GM21723 (cell line): ENCODE measurements around the gene PDE8B.

Source experiments
- ATAC-seq: cut with Tn5 transposase; IDR thresholded peaks from one replicate; pipeline ENCODE4 v1.9.1; 2021; ENCODE audit warnings: mild to moderate bottlenecking, moderate library complexity; ENCODE audit not compliant: unreplicated experiment

PDE8B gene

DNA sequence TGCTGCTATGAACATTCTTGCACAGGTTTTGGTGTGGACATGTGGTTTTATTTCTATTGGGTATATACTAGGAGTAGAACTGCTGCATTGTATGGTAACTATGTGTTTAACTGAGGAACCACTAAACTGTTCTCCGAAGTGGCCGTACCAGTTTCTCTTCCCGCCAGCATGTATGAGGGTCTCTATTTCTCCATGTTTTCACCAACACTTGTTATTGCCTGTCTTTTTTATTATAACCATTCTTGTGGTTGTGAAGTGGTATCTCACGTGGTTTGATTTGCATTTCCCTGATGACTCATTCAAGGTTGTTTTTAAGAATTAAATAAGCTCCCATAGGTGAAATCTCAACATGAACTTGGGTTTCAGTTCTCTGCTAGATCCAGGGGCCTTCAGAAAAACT, 19.4 kb downstream of the PDE8B start:
- ATAC-seq: no peak

DNA sequence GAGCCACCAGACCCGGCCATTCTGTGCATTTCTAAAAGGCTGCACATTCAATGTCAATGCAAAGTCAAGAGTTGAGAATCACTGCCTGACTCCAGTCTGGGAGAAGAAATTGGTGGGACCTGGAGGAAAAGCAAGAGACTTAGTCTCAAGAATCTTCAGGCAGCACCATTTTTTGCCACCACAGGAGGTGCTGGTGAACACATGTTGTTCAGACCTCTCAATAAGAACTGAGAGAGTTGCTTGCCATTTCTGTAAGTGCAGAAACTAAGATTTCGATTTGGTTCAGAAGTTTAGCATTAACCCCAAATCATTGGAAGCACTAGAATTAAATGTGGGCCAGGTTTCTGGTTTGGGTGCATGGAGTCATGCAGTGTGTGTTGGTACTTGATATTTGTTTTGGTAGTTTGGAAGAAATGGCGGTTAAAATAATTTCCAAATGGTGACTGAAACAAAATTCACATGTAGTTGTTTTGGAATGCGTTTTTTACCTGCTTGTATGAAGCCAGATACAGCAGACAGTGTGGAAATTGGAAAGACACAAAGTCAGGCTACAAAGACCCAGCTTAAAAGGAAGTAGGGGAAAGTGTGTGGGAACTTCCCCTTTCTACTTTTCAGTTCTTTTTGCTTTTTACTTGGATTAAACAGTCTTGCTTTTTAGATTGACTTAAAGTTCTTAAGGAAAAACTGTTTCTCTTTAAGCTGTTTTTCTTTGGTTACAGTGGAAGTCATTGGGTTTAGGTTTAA, 20.4 kb downstream of the PDE8B start:
- ATAC-seq: no peak

DNA sequence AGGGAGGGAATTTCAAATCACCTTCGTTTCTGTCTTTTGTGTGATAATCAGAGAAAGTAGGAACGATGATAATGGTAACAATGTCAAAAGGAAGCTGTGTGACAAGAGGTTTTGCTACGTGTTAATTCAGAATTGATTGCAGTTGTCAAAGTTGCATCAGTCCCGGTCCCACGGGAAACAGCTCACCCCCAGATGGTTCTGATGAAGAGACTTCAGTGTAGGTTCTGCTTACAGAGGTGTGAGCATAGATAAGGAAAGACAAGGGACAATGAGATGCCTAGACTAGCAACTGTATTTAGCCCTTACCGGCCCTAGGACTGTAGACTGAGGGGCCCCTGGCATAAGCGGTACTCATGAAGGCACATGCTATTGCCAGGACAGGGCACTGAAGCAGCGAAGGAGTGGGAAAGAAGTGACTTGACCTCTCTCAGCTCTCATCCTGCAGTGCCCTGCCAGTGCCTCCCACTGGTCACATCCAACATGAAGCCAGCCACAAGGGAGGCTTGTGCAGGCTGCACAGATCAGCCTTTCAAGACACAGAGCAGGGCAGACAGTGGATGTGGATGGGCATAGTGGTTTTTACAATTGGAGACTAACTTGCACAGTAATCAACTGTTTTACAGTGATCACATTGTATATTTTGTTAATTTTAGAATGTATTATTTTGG, 21.1 kb downstream of the PDE8B start:
- ATAC-seq: no peak

DNA sequence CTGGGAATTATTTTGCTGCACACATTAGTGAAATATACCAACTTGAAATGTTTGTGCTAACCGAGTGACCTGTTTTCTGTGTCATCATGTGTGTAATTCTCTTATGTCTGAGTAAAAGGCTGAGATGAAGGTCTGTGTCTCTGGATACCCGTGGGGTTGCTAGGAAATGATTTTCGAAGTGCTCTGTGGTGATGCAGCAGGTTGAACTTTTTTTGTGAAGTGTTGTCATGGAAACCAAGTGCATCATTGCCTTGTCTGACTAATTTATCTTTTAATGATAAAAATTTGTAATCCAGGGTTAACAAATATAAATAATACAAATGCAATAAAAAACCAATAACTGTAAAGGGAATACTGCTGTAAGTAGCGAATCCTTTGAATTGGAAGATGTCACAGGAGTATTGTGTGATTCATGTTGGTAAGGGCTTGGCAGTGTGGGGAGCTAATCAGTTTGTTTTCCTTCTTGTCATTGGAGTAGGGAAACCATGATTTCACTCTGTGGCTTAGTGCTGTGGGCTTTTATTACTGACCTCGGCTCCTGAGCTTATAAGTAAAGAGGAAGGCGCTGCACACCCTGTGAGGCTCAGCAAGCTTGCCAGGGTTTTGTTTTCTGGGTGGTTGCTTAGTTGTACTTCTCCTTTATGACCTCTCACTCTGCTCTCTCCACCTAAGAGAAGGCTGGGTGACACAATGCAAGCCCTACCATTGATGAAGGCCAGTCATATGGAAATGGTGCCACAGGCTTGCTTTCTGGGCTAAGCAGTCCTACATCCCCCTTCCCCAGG, 22.3 kb downstream of the PDE8B start:
- ATAC-seq: no peak

DNA sequence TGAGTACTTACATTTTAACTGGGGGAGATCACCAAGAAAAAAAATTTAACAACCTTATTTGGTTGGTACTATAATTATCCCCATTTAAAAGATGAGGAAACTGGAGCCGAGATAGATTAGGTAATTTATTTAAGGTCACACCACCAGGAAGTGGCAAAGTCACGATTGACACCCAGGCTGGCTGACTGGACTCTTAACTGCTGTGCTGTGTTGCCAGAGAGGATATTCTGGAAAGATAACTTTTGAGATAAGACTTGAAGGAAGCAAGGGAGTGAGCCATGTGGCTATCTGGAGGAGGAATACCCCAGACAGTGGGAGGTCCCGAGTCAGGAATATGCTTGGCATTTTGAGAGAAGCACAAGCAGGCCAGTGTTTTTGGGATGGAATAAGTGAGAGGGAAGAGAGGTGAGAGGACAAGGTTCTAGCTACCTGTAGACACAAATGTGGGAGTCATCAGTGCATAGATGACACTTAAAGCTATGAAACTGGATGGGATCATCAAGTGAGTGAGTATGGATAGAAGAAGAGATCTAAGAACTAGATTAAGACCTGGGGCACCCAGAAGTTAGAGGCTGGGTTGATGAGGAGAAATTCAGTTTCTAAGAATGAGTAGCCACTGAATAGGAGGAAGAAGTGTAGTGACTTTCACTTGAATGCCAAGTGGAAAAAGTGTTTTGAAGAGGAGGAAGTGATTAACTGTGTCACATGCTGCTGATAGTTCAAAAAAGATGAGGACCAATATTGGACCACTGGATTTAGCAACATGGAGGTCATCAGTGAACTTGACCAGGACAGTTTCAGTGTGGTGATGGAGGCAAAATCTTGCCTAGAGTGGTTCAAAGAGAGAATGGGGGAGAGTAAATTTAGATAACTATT, 25.6 kb downstream of the PDE8B start:
- no peak for ATAC-seq

DNA sequence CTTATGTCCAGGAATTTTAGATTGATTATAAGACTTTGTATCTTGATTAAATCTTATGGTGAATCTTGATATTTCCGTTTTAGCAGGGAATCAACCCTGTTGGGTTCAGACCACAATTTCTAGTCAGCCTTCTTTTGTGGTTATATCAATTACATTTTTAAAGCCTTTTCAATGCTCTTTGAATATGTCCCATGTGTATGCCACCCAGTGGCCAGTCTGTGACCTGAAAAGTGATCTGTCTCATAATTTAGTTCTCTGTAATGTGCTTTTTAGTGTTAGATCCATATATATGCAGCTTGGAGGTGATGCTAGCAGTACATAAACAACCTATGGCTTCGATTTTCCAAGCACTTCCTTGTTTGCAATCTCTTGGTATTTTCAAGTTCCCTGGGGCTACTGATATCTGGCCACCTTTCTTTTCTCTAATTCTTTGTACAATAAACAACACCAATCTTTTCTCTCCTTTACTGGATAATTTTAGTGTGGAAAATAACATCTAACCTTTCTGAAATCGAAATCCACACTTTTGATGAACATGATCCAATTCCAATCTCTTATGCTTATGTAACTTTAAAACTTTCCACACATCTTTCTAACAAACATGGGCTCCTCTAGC, 28.8 kb downstream of the PDE8B start:
- ATAC-seq: no peak

DNA sequence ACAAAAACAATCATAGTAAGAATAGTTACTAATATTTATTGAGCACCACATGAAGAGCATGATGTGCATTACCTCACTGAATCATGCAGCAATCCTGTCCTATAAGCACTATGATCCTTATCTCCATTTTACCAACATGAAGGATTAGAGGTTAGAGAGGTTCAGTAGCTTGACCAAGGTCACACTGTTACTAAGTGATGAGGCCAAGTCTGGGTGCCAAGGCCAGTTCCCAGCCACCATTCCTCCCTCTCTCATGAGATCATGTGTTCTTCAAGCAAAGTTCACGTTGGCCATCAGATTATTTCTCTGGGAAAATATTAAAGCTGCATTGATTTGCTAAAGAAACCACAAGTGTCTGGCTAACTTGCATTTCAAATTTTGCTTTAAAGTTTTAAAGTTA, 31.0 kb downstream of the PDE8B start:
- no peak for ATAC-seq

DNA sequence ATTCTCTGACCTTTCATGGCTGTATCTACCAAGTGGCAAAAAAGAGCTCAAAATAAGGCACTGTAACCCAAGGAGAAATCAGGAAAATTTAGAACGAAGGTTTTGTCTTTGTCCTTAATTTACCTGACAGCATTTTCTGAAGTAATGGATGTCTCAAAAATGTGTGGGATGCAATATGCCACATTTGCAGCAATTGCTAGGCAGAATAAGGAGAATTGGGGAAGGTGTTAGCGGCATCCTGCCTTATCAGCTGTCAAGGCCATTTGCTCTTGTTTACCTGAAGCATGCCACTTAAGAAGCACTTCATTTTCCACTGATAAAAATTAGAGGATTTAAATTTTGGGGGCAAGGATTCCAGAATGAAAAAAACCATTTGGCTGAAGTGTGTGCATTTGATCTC, 39.0 kb downstream of the PDE8B start:
- no peak for ATAC-seq

DNA sequence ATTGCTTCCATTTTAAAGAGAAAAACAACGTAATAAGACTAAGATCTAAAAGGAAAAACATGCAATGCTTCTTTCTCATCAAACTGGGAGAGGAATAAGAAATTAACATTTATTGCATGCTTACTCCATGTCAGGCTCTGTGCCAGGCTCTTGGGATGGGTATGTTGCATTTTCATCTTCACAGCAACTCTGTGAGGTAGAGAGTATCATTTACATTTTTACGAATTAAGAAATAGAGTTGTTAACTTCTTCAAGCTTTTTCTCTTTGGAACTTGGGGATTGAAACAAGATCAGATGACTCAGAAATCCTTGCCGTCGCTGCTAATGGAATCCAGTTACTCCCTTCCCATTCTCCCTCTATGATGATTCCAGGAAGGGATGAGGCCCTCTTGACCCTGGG, 39.5 kb downstream of the PDE8B start:
- ATAC-seq: no peak

DNA sequence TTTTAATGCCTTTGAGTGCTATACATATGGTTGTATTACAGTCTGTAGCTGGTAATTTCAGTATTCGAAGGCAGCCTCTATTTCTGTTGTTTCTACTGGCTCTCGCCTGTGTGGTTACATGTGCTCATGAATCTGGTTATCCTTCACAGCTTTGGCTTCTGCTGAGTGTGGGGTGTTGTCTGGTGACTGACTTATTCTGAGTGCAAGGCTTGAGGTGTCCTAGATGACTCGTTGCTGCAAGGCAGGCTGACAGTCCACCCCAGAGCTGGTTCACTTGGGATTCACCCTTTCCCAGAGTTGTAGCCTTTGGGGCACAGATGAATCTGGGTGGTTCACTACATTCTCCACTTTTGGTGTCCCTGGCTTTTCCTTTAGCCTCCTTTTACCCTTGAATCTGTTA, 41.4 kb downstream of the PDE8B start:
- ATAC-seq: no peak

DNA sequence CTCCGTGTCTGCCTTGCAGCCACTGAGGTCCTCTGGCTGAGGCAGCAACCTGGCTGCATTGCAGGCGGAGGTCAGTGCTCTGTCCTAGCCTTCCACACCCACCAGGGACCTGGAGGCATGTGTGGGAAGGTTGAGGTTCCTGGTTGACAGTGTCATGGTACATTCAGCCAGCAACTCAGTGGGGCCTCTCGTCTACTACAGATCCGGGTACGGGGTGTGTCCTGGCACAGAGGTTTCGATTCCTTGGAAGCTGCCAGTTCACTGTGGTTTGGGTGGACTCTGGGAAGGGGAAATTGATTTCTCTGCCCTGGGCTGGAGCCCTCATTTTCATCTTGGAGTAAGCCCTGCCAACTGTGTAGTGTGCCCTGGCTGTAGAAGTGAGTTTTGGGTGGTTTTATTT, 45.1 kb downstream of the PDE8B start:
- no peak for ATAC-seq

DNA sequence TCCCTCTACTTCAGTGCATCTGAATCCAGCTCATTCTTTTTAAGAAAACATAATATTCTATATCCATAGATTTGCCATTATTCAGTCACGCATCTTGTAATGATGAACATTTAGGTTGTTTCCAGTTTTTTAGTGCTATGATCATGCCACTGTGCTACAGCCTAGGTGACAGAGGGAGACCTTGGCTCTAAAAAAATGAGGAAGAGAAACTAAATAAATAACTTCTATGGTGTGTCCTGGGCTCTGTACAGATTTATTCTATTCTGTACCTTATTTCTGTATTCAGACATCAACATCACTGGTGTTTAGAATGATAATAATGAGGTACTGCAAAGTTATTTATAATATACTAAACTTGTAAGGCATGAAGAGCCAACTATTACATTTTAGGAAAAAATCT, 45.9 kb downstream of the PDE8B start:
- no peak for ATAC-seq

DNA sequence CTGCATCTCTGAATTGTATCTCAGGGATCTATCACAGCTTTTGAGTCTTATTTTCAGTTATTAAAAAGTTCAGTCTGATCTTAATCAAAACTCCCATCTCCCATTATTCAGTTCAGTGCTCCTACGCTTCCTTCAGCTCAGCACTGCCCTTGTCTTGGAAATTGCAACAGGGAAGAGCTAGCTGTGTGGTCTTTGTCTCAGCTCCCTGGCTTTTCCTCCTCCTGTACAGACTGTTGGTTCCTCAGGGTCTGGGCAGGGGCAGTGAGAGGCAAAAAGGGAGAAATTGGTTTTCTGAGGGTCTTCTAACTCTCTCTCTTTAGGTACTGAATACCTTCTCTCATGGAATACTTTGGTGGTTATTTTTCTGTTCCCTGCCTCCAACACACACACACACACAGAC, 48.2 kb downstream of the PDE8B start:
- ATAC-seq: no peak

DNA sequence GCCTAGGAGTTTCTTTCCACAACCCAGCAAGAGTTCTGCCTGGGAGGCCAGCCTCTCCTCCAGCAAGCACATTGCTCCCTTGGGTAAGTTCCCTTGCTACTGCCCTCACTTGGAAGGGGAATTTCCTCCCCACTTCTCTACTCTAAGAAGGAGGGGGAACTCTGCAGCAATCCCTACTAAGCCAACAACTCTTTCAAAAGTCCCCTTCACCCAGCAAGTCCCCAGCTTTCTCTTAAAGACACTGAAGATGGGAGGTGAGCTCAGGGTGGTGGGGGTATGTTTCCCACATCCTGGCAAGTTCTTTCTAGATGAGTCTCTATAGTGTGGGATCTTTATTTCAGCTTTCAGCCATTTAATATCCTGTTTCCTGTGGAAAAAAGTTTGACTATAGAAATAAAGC, 49.0 kb downstream of the PDE8B start:
- no peak for ATAC-seq

DNA sequence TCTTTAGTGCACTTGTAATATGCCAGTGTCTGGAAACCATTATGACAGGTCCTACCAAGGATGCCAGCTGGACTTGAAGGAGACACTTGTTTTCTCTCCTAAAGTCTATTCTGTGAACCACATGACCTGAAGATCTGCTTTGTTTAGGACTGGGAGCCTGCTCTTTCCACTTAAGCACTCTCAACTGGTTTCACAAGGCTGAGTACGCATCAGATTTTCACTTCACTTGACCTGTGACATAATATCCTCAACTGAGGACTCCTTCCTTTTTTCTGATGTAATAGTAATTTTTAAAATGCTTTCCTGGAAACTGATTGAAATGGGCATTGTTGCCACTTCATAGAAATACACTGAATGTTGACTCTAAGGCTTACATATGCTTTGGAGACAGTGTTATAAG, 52.2 kb downstream of the PDE8B start:
- no peak for ATAC-seq

DNA sequence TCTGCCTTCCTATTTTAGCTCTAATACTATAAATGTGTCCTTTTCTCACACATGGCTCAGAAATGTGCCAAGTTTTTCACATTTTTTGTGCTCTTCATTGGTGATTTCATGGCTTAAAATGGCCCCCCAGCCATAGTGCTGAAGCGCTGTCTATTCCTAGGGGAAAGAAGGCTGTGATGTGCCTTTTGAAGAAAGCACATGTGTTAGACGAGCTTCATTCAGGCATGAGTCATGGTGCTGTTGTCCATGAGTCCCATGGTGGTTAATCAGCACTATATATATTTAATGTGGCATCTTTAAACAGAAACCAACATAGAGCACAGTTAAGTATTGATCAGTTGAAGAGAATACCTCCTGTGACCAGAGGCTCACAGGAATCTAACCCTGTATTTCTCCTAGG, 55.8 kb downstream of the PDE8B start:
- no peak for ATAC-seq

DNA sequence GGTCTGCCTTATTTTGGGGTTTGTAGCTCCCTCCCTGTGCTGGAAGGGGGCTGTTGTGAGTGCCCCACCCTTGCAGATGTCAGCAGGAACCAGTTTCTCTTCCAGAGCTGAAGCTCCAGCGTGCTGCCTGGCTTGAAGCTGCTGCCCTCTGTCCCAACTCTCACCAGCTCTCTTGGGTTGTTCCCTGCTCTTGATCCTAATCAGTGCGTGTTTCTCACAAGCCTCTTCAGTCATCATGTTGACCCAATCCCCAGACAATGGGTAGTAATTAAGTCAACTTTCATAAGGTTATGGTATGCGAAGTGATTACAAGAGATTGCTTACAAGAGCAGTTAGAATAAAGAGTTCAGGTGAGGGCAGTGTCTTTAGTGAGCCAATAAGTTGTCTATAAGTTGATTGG, 57.0 kb downstream of the PDE8B start:
- no peak for ATAC-seq

DNA sequence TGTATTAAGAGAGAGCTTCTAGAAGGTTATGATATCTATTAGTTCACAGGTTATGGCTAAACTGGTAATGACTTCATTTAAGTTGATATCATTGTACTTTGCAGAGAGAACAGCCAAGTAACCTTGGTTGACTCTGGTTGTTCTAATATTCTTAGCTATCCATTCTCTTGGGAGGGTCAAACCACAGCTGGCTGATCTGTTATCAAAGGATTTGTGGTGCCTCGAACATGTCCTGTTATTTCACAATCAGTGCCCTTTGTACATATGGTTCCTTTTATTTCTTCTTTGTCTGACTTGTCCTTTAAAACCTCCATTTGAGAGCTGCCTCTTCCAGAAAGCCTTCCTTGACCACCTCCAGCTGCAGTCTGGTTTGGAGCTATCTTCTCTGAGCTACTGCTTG, 61.7 kb downstream of the PDE8B start:
- no peak for ATAC-seq

DNA sequence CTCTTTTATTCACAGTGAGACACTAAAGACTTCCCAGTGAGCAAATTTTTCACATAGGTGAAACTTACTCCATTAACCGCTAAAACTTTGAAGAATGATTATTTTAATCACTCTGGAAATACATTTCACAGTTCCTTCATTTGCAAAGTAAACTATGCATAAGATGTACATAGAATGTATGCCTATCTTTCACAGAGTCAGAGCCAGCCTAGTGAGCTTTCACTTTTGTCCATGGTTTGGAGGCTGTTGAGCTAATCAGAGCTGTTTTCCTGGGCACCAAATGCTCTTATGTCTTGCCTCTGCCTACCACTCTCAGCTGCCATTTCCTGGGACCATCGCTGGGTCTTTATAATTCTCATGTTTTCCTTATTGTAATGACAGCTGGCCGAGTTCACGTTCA, 67.3 kb downstream of the PDE8B start:
- no peak for ATAC-seq

DNA sequence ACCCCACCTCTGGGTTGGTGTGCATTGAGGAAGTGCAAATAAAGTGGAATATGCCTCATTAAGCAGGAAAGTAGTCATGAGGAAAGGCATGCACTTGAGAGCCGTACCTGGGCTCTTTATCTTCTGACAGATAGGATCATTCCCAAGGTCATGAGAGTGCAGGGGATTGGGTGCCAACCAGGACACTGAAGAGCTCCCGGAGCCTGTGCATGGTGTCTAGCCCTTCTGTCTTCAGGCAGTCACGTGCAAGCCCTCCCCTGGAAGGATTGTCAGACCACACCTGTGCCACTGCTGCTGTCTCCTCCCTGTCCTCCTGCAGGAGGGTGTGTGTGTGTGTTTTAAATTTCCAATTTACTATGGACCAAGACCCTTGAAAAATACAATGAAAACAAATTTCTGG, 69.6 kb downstream of the PDE8B start:
- no peak for ATAC-seq

DNA sequence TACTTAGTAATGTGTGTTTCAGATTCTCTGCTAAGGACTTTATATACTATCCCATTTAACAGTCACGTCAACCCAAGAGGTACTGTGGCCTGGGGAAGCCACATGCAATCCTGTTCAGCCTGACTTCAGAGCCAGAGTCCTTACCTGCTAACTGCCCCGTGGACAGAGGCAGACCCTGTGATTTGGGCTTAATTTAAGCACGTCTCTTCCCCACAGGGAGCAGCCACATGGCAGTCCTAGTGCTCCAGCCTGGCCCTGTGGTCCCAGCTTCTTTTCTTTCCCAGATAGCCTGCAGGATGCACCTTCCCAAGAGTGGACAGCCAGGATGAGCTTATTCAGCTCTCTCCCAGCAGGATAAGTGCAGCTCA, 71.5 kb downstream of the PDE8B start:
- ATAC-seq: no peak
